Subcutaneous abdominal adipose tissue (tissue), 5 donors: ENCODE measurements around the gene SWSAP1.

Experiments used
- H3K27ac ChIP-seq: one replicate; pipeline ENCODE4 v1.7.0; 2013; ENCODE audit warnings: low read depth, mild to moderate bottlenecking, inconsistent platforms, low read length, moderate library complexity
- H3K27me3 ChIP-seq, 5 donors: one replicate each; pipeline ENCODE4 v1.7.0; 2013; ENCODE audit warnings: low read length in 5 of 5, inconsistent platforms in 1 of 5; ENCODE audit not compliant: control insufficient read depth in 5 of 5, insufficient read depth in 4 of 5
- H3K36me3 ChIP-seq, 5 donors: one replicate each; pipeline ENCODE4 v1.7.0; 2013; ENCODE audit warnings: low read length in 5 of 5; ENCODE audit not compliant: control insufficient read depth in 5 of 5, insufficient read depth in 5 of 5
- H3K4me1 ChIP-seq, 5 donors: one replicate each; pipeline ENCODE4 v1.7.0; 2013; ENCODE audit warnings: low read length in 5 of 5, mild to moderate bottlenecking in 3 of 5, moderate library complexity in 1 of 5; ENCODE audit not compliant: control insufficient read depth in 5 of 5, insufficient read depth in 5 of 5
- H3K4me3 ChIP-seq, 5 donors: one replicate each; pipeline ENCODE4 v1.7.0; 2013; ENCODE audit warnings: low read length in 5 of 5, low read depth in 1 of 5
- H3K9ac ChIP-seq, 5 donors: one replicate each; pipeline ENCODE4 v1.7.0; 2013; ENCODE audit warnings: low read length in 5 of 5, mild to moderate bottlenecking in 4 of 5, moderate library complexity in 3 of 5
- H3K9me3 ChIP-seq, 5 donors: one replicate each; pipeline ENCODE4 v1.7.0; 2013; ENCODE audit warnings: low read length in 5 of 5; ENCODE audit not compliant: control insufficient read depth in 5 of 5
- donor health status: healthy.
- donor health status: healthy.
- donor health status: healthy.
- donor health status: healthy.
- donor health status: healthy.

The SWSAP1 gene

GRCh38 chr19:11364296-11364904, 10.1 kb upstream of the SWSAP1 start:
- Histone ChIP-seq H3K4me3 (no peak overlapping the region), H3K4me1 (no peaks in the 10 kb centered on the region), H3K27ac (no peak overlapping the region), H3K9ac (no peak overlapping the region), H3K27me3 (no peaks in the 10 kb centered on the region), H3K36me3 (peaks cover 0 to 65% (median 33%) of the 10 kb centered on the region in 5 donors), H3K9me3 (no peaks in the 10 kb centered on the region)

GRCh38 chr19:11364935-11365334, 9.5 kb upstream of the SWSAP1 start:
- no peak overlapping the region for H3K27ac ChIP-seq
- H3K4me1 ChIP-seq, result no peaks in the 10 kb centered on the region
- H3K4me3 ChIP-seq, result no peak overlapping the region
- H3K9me3 ChIP-seq, result no peaks in the 10 kb centered on the region
- H3K36me3 ChIP-seq, result peaks cover 0 to 60% (median 28%) of the 10 kb centered on the region in 5 donors
- H3K9ac ChIP-seq, result no peak overlapping the region
- H3K27me3 ChIP-seq, result no peaks in the 10 kb centered on the region

DNA sequence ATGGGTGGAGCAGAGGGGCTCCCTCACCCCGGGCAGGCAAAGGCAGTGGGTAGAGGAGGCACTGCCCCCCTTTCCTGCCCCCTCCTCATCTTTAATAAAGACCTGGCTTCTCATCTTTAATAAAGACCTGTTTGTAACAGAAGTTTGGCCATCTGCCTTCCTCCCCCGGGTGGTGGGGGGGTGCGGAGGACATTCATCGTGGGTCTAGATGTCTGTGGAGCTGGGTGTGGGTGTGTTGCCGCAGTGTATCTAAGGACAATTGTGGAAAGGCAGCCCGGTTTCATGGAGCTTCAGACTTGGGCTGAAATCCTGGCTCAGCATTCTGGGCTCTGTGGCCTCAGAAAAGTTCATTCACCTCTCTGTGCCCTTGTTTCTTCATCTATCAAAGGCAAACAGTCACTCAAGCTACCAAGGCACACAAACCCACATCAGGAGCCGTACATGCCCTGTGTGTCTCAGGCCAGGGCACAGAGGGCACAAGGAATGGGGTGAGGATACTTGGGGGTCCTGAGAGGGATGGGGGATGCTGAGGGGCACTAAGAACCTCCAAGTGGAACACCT, 8.8 kb upstream of the SWSAP1 start:
- peaks cover 0 to 60% (median 27%) of the 10 kb centered on the region in 5 donors for H3K36me3 ChIP-seq
- no peaks in the 10 kb centered on the region for H3K4me1 ChIP-seq
- H3K9ac ChIP-seq, result no peak overlapping the region
- no peaks in the 10 kb centered on the region for H3K27me3 ChIP-seq
- H3K27ac ChIP-seq, result no peak overlapping the region
- no peak overlapping the region for H3K4me3 ChIP-seq
- H3K9me3 ChIP-seq, result no peaks in the 10 kb centered on the region

DNA sequence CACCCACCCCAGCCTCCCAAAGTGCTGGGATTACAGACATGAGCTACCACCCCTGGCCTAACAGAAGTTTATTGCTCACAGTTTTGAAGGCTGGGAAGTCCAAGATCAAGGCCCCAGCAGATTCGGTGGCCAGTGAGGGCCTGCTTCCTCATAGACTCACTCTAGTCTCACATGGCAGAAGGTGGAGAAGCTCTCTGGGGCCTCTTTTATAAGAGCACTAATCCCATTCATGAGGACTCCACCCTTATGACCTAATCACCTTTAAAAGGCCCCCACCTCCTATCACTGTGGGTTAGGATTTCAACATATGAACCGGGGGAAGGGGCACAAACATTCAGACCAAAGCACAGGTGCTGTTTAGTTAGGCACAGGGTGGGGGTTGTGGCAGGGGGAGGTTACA, 6.9 kb upstream of the SWSAP1 start:
- Histone ChIP-seq H3K4me1 (no peaks in the 10 kb centered on the region), H3K9ac (no peak overlapping the region), H3K27ac (no peak overlapping the region), H3K27me3 (no peaks in the 10 kb centered on the region), H3K36me3 (peaks cover 0 to 44% (median 16%) of the 10 kb centered on the region in 5 donors), H3K9me3 (no peaks in the 10 kb centered on the region), H3K4me3 (no peak overlapping the region)

DNA sequence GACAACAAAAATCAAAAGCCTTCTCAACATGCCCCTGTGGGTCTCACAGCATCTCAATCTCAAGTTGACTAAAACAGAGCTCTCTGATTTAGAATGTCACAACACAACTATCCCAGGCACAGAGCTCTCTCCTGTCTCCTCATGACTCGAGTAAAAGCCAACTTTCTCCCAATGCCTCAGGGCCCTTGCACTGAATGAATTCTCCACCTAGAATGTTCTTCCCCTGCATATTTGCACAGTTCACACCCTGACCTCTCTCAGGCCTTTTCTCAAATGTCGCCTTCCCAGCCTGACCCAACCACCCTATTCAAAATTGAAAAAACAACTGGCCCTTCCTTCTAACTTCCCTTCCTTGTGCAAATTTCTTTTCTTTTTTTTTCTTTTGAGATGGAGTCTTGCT, 3.7 kb upstream of the SWSAP1 start:
- peaks cover 0 to 18% (median 4%) of the 10 kb centered on the region in 5 donors for H3K36me3 ChIP-seq
- no peaks in the 10 kb centered on the region for H3K27me3 ChIP-seq
- H3K4me3 ChIP-seq, result no peak overlapping the region
- H3K27ac ChIP-seq, result no peak overlapping the region
- no peaks in the 10 kb centered on the region for H3K9me3 ChIP-seq
- H3K4me1 ChIP-seq, result peaks cover 2 to 17% (median 14%) of the 10 kb centered on the region in 5 donors
- no peak overlapping the region for H3K9ac ChIP-seq

DNA sequence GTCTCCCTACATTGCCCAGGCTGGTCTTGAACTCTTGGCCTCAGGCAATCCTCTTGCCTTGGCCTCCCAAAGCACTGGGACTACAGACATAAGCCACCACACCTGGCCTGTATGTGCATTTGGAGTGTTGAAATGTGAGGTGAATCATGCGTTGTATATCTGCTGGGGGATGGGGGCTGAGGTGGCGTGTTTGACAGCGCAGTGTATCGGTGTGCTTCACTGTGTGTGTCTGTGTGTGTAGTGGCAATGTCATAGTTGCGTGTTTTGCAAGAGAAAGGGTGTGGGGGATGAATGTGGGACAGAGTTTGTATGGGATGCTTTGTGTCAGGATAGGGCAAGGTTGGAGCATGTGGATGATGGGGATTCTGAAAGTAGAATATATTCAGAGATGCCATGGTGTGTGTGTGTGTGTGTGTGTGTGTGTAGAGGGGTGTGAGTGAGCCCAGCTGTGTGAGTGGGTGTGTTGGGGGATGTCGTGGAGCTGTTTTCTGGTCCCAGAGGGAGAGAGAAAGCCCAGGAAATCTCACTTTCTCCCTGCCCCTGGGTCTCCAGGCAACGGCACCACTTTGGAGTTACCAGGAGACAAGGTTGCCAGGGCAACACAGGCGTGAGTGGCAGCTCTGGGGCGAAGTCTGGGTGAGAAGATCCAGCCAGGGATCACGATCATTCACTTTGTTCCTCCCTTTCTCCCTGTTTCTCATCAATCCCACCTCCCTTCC, 1.1 kb upstream of the SWSAP1 start:
- Histone ChIP-seq H3K4me1 (peaks cover 2 to 26% (median 25%) of the 10 kb centered on the region in 5 donors), H3K9ac (no peak overlapping the region), H3K36me3 (peaks cover 0 to 9% (median 5%) of the 10 kb centered on the region in 5 donors), H3K27me3 (no peaks in the 10 kb centered on the region), H3K27ac (no peak overlapping the region), H3K9me3 (no peaks in the 10 kb centered on the region), H3K4me3 (peak overlapping the region in 1 of 5 donors; percentile 66)

GRCh38 chr19:11373885-11374432, 507 bp upstream of the SWSAP1 start:
- Histone ChIP-seq H3K36me3 (peaks cover 0 to 9% (median 7%) of the 10 kb centered on the region in 5 donors), H3K9me3 (no peaks in the 10 kb centered on the region), H3K4me3 (peak overlapping the region; percentile 66 to 90 (median 81)), H3K27me3 (no peaks in the 10 kb centered on the region), H3K9ac (peak overlapping the region in 3 of 5 donors; percentile 32 to 85 (median 83)), H3K4me1 (peaks cover 2 to 26% (median 25%) of the 10 kb centered on the region in 5 donors), H3K27ac (peak overlapping the region; percentile 92)

DNA sequence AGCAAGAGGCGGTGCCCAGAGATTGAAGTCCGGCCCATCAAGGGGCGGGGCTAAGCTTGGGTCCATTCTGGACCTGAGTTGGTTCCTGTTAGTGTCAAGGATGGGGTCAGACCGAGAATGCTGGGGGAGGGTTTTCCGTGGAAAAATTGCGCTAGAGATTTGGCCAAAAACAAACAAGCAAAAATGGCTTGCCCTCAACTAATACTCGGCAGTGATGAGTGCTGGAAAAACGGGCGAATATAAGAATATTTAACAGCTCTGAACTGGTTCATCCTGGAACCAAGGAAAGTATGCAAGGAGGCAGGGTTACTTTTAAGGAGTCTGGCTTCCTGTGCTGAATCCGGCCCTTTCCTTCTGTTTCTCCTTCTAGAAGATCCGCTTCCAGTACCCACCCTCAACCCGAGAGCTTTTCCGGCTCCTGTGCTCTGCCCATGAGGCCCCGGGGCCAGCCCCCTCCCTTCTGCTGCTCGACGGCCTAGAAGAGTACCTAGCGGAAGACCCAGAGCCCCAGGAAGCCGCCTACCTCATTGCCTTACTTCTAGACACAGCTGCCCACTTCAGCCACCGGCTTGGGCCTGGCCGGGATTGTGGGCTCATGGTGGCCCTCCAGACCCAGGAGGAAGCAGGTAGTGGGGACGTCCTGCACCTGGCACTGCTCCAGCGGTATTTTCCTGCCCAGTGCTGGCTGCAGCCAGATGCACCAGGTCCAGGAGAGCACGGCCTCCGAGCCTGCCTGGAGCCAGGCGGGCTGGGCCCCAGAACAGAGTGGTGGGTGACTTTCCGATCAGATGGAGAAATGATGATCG, 880 bp downstream of the SWSAP1 start:
- H3K4me3 ChIP-seq, result peak overlapping the region; percentile 61 to 90 (median 81)
- H3K27me3 ChIP-seq, result no peaks in the 10 kb centered on the region
- H3K36me3 ChIP-seq, result peaks cover 0 to 9% (median 6%) of the 10 kb centered on the region in 5 donors
- no peaks in the 10 kb centered on the region for H3K9me3 ChIP-seq
- peaks cover 4 to 30% (median 30%) of the 10 kb centered on the region in 5 donors for H3K4me1 ChIP-seq
- peak overlapping the region; percentile 92 for H3K27ac ChIP-seq
- H3K9ac ChIP-seq, result peak overlapping the region in 4 of 5 donors; percentile 42 to 82 (median 62)

GRCh38 chr19:11377237-11377636, 2.8 kb downstream of the SWSAP1 start:
- H3K4me3 ChIP-seq, result no peak overlapping the region
- H3K36me3 ChIP-seq, result peaks cover 0 to 9% (median 6%) of the 10 kb centered on the region in 5 donors
- H3K9ac ChIP-seq, result peak overlapping the region in 1 of 5 donors; percentile 26
- no peaks in the 10 kb centered on the region for H3K9me3 ChIP-seq
- no peak overlapping the region for H3K27ac ChIP-seq
- peaks cover 6 to 48% (median 44%) of the 10 kb centered on the region in 5 donors for H3K4me1 ChIP-seq
- H3K27me3 ChIP-seq, result peaks cover 0 to 5% (median 0%) of the 10 kb centered on the region in 5 donors
